IPS-20b (cell line): ENCODE data around the gene DHX38.

Experiments
- H3K27ac ChIP-seq: one replicate; pipeline ENCODE4 v1.5.1; 2013; ENCODE audit warnings: low read length
- H3K27me3 ChIP-seq: 2 replicates; pipeline ENCODE4 v1.6.1; 2013; ENCODE audit warnings: mild to moderate bottlenecking, low read length, inconsistent platforms; ENCODE audit not compliant: insufficient read depth
- H3K36me3 ChIP-seq: 2 replicates; pipeline ENCODE4 v1.6.1; 2013; ENCODE audit warnings: low read depth, mild to moderate bottlenecking, inconsistent platforms, low read length, moderate library complexity; ENCODE audit not compliant: insufficient read depth
- H3K4me1 ChIP-seq: 2 replicates; pipeline ENCODE4 v1.6.1; 2013; ENCODE audit warnings: mild to moderate bottlenecking, control low read depth, inconsistent platforms, low read length, moderate library complexity; ENCODE audit not compliant: insufficient read depth
- H3K4me3 ChIP-seq: 2 replicates; pipeline ENCODE4 v1.5.1; 2013; ENCODE audit warnings: mild to moderate bottlenecking, low read length, inconsistent platforms
- H3K9ac ChIP-seq: 2 replicates; pipeline ENCODE4 v1.6.1; 2013; ENCODE audit warnings: low read depth, mild to moderate bottlenecking, inconsistent platforms, low read length, moderate library complexity
- H3K9me3 ChIP-seq: 2 replicates; pipeline ENCODE4 v1.6.1; 2013; ENCODE audit warnings: mild to moderate bottlenecking, low read depth, low read length, inconsistent platforms; ENCODE audit not compliant: insufficient read depth

The DHX38 gene

DNA sequence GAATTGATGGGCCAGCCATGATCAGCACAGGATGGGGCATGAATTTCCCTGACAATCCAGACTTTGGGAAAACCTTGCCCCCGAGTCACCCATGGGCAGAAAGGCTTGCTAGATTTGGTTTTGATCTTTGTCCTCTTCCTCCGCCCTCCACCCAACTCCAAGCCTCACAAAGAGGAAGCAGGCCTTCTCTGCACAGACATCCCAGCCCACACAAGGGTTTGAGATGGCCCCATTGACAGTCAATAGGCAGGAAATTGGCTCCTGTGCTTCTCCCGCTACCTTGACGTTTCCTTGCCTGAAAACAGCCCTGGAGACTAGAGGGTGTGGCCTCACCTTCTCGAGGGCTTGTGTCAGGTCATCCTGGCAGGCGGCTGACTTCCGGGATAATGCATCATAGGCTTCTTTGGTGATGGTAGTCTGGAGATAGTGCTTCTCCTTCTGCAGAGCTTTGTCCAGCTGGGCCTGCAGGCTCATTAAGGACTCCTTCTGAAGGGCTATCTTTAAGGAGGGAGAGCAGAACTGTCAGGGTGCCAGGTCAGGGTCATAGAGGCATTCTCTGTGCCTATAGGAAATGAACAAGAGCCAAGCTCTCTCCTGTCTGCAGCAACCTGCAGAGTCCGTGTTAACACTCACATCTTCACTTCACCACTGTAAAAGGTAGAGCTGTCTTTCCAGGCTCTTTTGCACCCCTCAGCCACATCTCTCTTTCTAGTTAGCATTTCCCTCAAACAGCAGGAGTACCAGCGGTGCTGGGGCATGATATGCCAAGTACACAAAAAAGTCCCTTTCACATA, 32.2 kb downstream of the DHX38 start:
- Histone ChIP-seq H3K4me3 (no peak overlapping the region), H3K4me1 (peaks cover 6% of the 10 kb centered on the region; the same call in 1 of the 2 replicates), H3K27me3 (no peaks in the 10 kb centered on the region), H3K9ac (no peak overlapping the region), H3K27ac (no peak overlapping the region), H3K36me3 (no peaks in the 10 kb centered on the region), H3K9me3 (no peaks in the 10 kb centered on the region)

DNA sequence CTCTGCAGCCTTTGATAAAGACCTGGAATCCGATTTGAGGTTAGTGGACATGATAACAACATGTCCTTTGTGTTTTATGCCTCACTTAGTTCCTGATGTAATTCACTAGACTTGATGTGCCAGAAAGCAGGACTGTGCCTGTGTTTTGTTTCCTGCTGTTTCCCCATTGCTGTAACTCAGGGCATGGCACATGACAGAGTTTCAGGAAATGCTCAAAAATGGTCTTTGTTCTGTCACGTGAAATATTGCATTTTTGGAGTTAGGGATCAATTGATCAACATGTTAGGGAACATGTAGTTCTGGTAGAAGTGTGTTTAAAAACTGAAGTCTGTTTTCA, 32.8 kb downstream of the DHX38 start:
- no peak overlapping the region for H3K27ac ChIP-seq
- H3K4me3 ChIP-seq = no peak overlapping the region
- H3K4me1 ChIP-seq = peaks cover 6% of the 10 kb centered on the region; the same call in 1 of the 2 replicates
- no peaks in the 10 kb centered on the region for H3K36me3 ChIP-seq
- no peaks in the 10 kb centered on the region for H3K9me3 ChIP-seq
- no peaks in the 10 kb centered on the region for H3K27me3 ChIP-seq
- no peak overlapping the region for H3K9ac ChIP-seq

DNA sequence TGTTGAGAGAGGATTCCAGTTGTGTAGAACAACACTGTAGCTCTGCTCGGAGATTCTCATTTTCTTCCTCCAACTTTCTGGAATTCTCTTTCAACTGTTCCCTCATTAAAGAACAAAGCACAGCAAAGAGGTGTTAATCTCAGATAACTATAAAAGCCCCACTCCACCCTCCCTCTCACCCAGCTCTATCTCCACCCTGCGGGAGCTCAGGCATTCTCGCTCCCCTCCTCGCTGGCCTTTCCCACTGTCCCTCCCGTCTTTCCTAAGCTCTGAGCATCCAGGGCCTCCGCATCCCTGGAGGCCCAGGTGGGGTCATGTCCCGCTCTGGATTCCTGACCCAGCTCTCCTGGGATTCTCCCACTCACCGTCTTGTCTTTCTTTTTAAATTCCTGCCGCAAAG, 35.1 kb downstream of the DHX38 start:
- no peaks in the 10 kb centered on the region for H3K36me3 ChIP-seq

DNA sequence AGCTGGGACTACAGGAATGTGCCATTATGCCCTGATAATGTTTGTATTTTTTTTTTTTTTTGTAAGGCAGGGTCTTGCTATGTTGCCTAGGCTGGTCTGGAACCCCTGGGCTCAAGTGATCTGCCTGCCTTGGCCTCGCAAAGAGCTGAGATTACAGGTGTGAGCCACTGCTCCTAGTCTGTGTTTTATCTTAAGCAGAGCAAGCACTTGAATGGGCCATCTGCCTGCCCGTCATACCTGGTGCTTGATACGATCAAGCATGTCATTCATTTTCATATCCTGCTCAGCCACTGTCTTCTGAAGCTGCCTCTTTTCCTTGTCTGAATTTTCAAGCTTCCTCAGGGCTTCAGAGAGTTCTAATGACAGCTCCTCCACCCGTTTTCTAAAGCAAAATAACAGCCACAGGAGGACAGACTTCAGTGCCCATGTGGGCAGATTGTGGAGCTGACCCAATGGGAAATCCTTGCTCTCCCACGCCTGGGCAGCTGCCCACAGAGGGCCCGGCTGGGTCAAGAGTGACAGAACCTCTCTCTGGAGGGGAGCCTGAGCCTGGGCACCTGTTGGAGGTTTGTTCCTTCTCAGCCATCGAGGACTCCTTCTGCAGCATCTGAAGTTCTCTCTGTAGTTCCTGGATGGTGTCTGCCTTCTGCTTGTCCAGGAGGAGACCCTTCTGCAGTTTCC, 36.5 kb downstream of the DHX38 start:
- H3K27me3 ChIP-seq = no peaks in the 10 kb centered on the region
- no peaks in the 10 kb centered on the region for H3K36me3 ChIP-seq
- no peaks in the 10 kb centered on the region for H3K9me3 ChIP-seq
- no peak overlapping the region for H3K27ac ChIP-seq
- H3K9ac ChIP-seq = no peak overlapping the region
- H3K4me1 ChIP-seq = peaks cover 5% of the 10 kb centered on the region; the same call in 1 of the 2 replicates
- no peak overlapping the region for H3K4me3 ChIP-seq

More for the DNA sequence above, 35.1 kb downstream of the DHX38 start:
- H3K9ac ChIP-seq = no peak overlapping the region
- H3K4me1 ChIP-seq = peaks cover 6% of the 10 kb centered on the region; the same call in 1 of the 2 replicates
- H3K27me3 ChIP-seq = no peaks in the 10 kb centered on the region
- H3K27ac ChIP-seq = no peak overlapping the region
- H3K9me3 ChIP-seq = no peaks in the 10 kb centered on the region
- H3K4me3 ChIP-seq = no peak overlapping the region

DNA sequence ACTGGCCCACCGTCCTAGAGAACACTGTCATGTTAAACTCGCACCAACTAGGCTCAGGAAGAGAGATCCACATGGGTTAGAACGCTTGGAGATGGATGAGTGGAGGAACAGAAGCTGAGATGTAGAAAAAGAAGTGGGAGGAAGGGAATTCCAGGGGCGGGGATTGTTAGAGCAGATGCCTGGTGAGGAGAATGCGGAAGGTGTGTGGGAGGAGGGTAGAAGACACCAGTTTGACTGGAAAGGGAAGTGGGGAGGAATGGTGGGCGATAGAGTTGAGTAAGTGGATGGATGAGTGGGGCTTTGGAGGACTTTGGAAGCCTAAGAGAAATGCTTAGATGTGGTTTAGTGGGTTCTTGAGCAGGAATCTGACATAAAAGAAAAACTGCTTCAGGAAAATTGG, 37.4 kb downstream of the DHX38 start:
- Histone ChIP-seq H3K27me3 (no peaks in the 10 kb centered on the region), H3K4me3 (no peak overlapping the region), H3K9ac (no peak overlapping the region), H3K27ac (no peak overlapping the region), H3K36me3 (no peaks in the 10 kb centered on the region), H3K9me3 (no peaks in the 10 kb centered on the region), H3K4me1 (no peaks in the 10 kb centered on the region; the same call in 1 of the 2 replicates)

DNA sequence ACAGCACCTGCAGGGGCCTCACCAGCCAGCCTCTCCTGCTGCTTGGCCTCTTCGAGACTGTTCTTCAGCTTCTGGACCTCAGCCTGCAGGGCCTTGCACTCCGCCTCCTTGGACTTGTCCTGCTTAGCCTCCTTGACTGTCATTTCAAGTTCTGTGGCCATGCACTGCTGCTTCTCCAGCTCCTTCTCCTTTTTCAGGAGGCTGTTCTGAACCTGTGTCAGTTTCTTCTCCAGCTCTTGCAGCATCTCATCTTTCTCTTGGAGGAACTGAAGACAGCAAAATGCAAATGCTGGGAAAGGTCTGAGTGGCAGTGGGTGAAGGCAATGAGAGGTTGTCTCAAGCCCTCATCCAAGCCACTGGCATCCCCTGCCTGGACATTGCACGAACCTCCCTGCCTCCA, 39.1 kb downstream of the DHX38 start:
- H3K4me3 ChIP-seq = no peak overlapping the region
- H3K27me3 ChIP-seq = no peaks in the 10 kb centered on the region
- no peaks in the 10 kb centered on the region for H3K36me3 ChIP-seq
- no peak overlapping the region for H3K27ac ChIP-seq
- H3K9me3 ChIP-seq = no peaks in the 10 kb centered on the region
- no peaks in the 10 kb centered on the region; the same call in 1 of the 2 replicates for H3K4me1 ChIP-seq
- H3K9ac ChIP-seq = no peak overlapping the region

DNA sequence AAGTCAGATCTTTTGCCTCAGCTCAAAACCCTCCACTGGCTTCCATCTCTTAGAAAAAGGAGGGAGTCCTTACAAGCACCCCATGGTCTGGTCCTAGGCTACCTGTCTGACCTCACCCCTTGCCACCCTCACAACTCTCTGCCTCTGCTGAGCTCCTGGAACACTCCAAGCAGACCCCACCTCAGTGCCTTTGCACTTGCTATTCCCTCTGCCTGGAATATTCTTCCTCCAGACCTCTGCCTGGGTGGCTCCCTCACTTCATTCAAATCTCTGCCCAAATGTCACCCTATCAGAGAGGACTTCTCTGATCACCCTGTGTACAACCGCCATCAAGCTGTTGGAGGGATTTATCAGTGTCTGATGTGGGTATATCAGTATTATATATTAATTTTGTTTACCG, 40.9 kb downstream of the DHX38 start:
- no peak overlapping the region for H3K27ac ChIP-seq
- no peak overlapping the region for H3K4me3 ChIP-seq
- H3K36me3 ChIP-seq = no peaks in the 10 kb centered on the region
- H3K9ac ChIP-seq = no peak overlapping the region
- H3K9me3 ChIP-seq = no peaks in the 10 kb centered on the region
- no peaks in the 10 kb centered on the region; the same call in 1 of the 2 replicates for H3K4me1 ChIP-seq
- H3K27me3 ChIP-seq = no peaks in the 10 kb centered on the region

DNA sequence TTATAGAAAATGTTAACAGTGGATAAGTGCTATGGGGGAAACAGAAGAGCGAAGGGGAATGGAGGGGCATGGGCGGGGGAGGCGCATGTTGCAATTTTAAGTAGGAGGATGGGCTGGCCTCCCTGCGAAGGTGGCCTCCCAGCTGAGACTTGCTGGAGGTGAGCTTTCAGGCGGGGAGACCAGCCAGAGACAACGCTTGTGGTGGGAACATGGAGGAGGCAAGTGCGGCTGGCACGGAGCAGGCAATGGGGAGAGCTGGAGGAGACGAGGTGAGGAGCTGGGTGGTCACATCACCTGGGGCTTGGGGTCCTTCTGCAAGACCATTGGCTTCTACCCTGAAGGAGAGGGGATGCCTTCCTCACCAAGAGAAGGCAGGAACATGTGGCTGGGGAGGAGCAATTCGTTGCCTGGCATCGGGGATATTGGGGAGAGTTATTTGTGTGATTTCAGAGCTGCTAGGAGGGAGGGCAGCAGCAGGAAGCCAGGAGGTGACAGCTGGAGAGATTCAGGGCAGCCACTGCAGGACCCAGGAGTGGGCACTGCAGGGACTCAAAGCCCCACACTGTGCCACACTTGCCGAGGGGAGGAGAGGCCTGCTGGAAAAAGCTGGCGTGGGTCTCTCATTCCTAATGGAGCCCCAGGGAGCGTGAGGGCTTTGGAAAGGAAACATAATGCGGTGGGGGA, 43.9 kb downstream of the DHX38 start:
- Histone ChIP-seq H3K27me3 (no peaks in the 10 kb centered on the region), H3K9ac (no peak overlapping the region), H3K27ac (no peak overlapping the region), H3K4me3 (no peak overlapping the region), H3K4me1 (no peaks in the 10 kb centered on the region), H3K36me3 (no peaks in the 10 kb centered on the region), H3K9me3 (no peaks in the 10 kb centered on the region)

DNA sequence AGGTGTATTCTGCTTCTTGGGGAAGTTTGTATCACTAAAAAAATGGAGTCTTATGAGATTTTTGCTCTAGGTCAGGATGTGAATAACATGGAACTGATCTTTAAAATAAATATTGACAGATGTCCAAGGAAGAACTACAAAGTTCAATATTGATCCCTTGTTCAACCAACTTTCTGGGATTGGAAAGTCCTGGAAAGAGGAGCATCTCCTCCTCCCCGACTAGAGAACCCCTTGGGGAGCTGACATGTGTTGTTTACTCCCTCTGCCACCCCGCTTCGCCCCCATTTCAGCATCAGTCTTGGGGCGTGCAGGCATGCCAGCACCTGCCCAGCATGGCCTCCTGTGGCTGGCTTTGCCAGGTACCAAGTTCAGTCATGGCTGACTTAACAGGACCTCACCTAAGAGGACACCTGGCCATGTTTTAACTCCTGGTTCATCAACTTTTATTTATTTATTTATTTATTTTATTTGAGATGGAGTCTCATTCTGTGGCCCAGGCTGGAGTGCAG, 44.5 kb downstream of the DHX38 start:
- no peak overlapping the region for H3K27ac ChIP-seq
- H3K27me3 ChIP-seq = no peaks in the 10 kb centered on the region
- H3K9ac ChIP-seq = no peak overlapping the region
- H3K36me3 ChIP-seq = no peaks in the 10 kb centered on the region
- H3K4me1 ChIP-seq = no peaks in the 10 kb centered on the region
- no peaks in the 10 kb centered on the region for H3K9me3 ChIP-seq
- H3K4me3 ChIP-seq = no peak overlapping the region

DNA sequence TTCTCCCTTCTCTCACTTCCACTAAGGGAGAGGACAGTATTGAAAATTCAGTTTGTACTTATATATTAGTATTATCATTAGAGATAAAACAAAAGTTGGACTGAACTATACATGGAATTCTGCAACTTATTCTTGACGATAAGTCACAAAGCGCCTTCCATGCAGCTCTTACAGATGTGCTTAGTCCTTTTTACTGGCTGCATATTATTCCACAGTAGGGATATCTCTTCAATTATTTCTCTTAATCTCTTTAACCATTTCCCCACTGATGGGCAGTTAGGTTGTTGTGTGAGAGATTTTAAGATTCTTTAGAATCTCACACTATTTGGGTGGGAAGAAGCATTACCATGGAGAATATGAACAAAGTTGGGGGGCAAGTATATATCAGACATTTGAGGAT, 46.3 kb downstream of the DHX38 start:
- Histone ChIP-seq H3K4me1 (no peaks in the 10 kb centered on the region), H3K27me3 (no peaks in the 10 kb centered on the region), H3K27ac (no peak overlapping the region), H3K36me3 (no peaks in the 10 kb centered on the region), H3K9ac (no peak overlapping the region), H3K4me3 (no peak overlapping the region), H3K9me3 (no peaks in the 10 kb centered on the region)

DNA sequence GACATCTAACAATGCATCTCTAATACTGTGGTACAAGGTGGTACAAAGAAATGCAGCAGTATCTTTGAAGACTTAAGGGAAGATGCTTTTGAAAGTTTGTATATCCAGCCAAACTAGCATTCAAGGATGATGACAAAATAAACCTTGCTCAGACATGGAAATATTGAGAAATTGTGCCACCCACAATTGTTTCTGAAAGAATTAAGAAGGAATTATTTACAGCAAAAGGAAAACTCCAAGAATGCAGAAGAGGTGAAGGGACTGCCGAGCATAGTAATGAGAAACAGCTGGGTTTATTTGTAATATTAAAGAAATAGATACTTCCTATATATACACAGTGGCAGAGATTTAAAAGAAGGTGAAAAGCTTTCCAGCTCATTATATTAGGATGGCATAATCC, 48.8 kb downstream of the DHX38 start:
- H3K4me1 ChIP-seq = no peaks in the 10 kb centered on the region
- no peaks in the 10 kb centered on the region for H3K36me3 ChIP-seq
- no peak overlapping the region for H3K27ac ChIP-seq
- no peaks in the 10 kb centered on the region for H3K9me3 ChIP-seq
- H3K4me3 ChIP-seq = no peak overlapping the region
- no peak overlapping the region for H3K9ac ChIP-seq
- no peaks in the 10 kb centered on the region for H3K27me3 ChIP-seq
